Neural cell (in vitro differentiated cells): ENCODE measurements around the gene DUOX1.

Experiments used
- RAD21 ChIP-seq: fragments of 450-650 bp; conservative IDR thresholded peaks from 2 replicates; pipeline ENCODE4 v1.6.1; 2014; ENCODE audit warnings: antibody characterized with exemption, mild to moderate bottlenecking, moderate library complexity
- TF ChIP-seq, protein P1 (sequence below): fragments of 450-650 bp; IDR thresholded peaks from 2 replicates; pipeline ENCODE4 v1.5.1; 2014; ENCODE audit warnings: antibody characterized with exemption, mild to moderate bottlenecking, moderate library complexity; ENCODE audit not compliant: poor library complexity, severe bottlenecking

DNA sequence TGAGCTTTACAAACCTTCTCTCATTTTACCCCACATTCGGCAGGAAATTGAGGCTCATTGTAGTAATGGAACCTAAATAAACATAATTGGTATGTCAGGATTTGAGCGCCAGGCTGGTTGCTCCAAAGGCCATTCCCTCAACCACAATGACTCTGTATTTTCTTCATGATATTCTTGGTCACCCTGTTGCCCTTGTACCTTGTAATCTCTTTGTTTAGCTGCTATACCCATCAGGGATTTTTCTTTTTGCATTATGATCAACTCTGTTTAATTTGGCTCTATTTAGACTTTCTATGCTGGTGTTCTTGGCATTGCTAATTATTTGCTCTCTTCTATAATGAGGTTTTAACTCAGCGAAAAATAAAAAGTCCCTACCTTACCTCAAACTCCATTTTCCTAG, 45.6 kb upstream of the DUOX1 start:
- TF ChIP-seq, protein P1, sequence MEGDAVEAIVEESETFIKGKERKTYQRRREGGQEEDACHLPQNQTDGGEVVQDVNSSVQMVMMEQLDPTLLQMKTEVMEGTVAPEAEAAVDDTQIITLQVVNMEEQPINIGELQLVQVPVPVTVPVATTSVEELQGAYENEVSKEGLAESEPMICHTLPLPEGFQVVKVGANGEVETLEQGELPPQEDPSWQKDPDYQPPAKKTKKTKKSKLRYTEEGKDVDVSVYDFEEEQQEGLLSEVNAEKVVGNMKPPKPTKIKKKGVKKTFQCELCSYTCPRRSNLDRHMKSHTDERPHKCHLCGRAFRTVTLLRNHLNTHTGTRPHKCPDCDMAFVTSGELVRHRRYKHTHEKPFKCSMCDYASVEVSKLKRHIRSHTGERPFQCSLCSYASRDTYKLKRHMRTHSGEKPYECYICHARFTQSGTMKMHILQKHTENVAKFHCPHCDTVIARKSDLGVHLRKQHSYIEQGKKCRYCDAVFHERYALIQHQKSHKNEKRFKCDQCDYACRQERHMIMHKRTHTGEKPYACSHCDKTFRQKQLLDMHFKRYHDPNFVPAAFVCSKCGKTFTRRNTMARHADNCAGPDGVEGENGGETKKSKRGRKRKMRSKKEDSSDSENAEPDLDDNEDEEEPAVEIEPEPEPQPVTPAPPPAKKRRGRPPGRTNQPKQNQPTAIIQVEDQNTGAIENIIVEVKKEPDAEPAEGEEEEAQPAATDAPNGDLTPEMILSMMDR: no peak
- TF ChIP-seq RAD21: no peak
